Panc1 (cell line): Measurements from ENCODE around the gene DNAH12. TPM values are rescaled to one million over a fixed set of nuclear protein-coding genes. Genes with fewer than 3 reads are reported as not detected.
"Not testable (repeated sequence)": the region's sequence is repeated elsewhere in the genome, so short reads cannot be mapped to it uniquely, and the experiment has no call there.

ENCODE experiments used
- ATAC-seq: fragments of 200-7000 bp; cut with Tn5 transposase; 2 replicates; pipeline ENCODE4 v1.9.1; 2020; ENCODE audit warnings: mild to moderate bottlenecking, moderate library complexity
- BruUV-seq: library from RNA; stranded (reverse); fragments of 400-500 nt; replicated peaks from 2 replicates; lab custom pipeline; 2021; lab: Mats Ljungman, UMichigan
- CTCF ChIA-PET: fragments of 300-600 bp; sonication (Branson Sonifier 250); formaldehyde crosslinking; loops from one replicate; lab custom pipeline; 2022; ENCODE audit warnings: antibody characterized with exemption; lab: Charles Lee
- POLR2A ChIA-PET: fragments of 300-600 bp; sonication (Branson Sonifier 250); formaldehyde crosslinking; loops from one replicate; lab custom pipeline; 2022; ENCODE audit warnings: antibody characterized with exemption; lab: Charles Lee
- DNase-seq: peaks from one replicate; pipeline ENCODE4 v3.0.0-alpha.2; 2010; ENCODE audit warnings: low read depth, low spot score
- H3K27ac ChIP-seq: 2 replicates; pipeline ENCODE4 v1.5.1; 2011; ENCODE audit warnings: mild to moderate bottlenecking, low read length, inconsistent platforms
- H3K27me3 ChIP-seq: fragments of 200-500 bp; sonication (Bioruptor generic); 2 replicates; pipeline ENCODE4 v1.6.0; 2014; ENCODE audit warnings: low read length, inconsistent platforms; ENCODE audit not compliant: control insufficient read depth, insufficient read depth
- H3K36me3 ChIP-seq: fragments of 200-500 bp; sonication (Bioruptor generic); 2 replicates; pipeline ENCODE4 v1.5.1; 2014; ENCODE audit warnings: inconsistent platforms, mild to moderate bottlenecking, low read length, moderate library complexity; ENCODE audit not compliant: control insufficient read depth, insufficient read depth
- H3K4me1 ChIP-seq: 2 replicates; pipeline ENCODE4 v1.5.1; 2011; ENCODE audit warnings: inconsistent platforms, mild to moderate bottlenecking, low read length, moderate library complexity; ENCODE audit not compliant: control insufficient read depth, insufficient read depth
- H3K4me3 ChIP-seq, 2 experiments: 2 replicates each; pipeline ENCODE4 v1.5.1; 2011 to 2012; ENCODE audit warnings: low read depth in 2 of 2, low read length in 2 of 2, mild to moderate bottlenecking in 2 of 2, inconsistent platforms in 1 of 2, moderate library complexity in 1 of 2
- H3K9me3 ChIP-seq: fragments of 200-500 bp; sonication (Bioruptor generic); 2 replicates; pipeline ENCODE4 v1.5.1; 2014; ENCODE audit warnings: low read depth, mild to moderate bottlenecking, inconsistent platforms, low read length, moderate library complexity; ENCODE audit not compliant: control insufficient read depth, insufficient read depth
- POLR2AphosphoS5 ChIP-seq: IDR thresholded peaks from 2 replicates; pipeline ENCODE4 v1.6.1; 2012; ENCODE audit warnings: mild to moderate bottlenecking, low read depth, low read length, moderate library complexity
- SIN3A ChIP-seq: IDR thresholded peaks from 2 replicates; pipeline ENCODE4 v1.6.1; 2012; ENCODE audit warnings: low read depth, mild to moderate bottlenecking, low read length, moderate library complexity, borderline replicate concordance; ENCODE audit not compliant: insufficient read depth
- TCF7L2 ChIP-seq: IDR thresholded peaks from 2 replicates; pipeline ENCODE4 v1.6.1; 2011; ENCODE audit warnings: mild to moderate bottlenecking, low read depth, low read length, inconsistent platforms
- in situ Hi-C: cut with HindIII; loops from 2 replicates; pipeline ENCODE4 v1.10.0; 2016; ENCODE audit warnings: low sequenced_read_pairs, low pct_unique_long_range_greater_than_20kb
- intact Hi-C: fragments of 100-400 bp; cut with micrococcal nuclease; formaldehyde crosslinking; loops from one replicate; pipeline ENCODE4 v1.10.0; 2022; ENCODE audit not compliant: unreplicated experiment
- total RNA-seq: library from RNA; stranded (reverse); gene quantifications from one replicate; pipeline ENCODE4 v1.2.1, GENCODE V29; 2021; ENCODE audit not compliant: unreplicated experiment
- TF ChIP-seq, protein P1 (sequence below), 2 experiments: IDR thresholded peaks; 2 replicates each; pipeline ENCODE4 v1.6.1; 2011 to 2012; ENCODE audit warnings: low read depth in 2 of 2, control low read depth in 1 of 2, low read length in 1 of 2, mild to moderate bottlenecking in 1 of 2, moderate library complexity in 1 of 2; ENCODE audit not compliant: insufficient read depth in 1 of 2
- TF ChIP-seq, protein P2 (sequence below): fragments of 450-650 bp; IDR thresholded peaks from 2 replicates; pipeline ENCODE4 v1.5.1; 2017; ENCODE audit warnings: mild to moderate bottlenecking

DNAH12 gene
- total RNA-seq, 1 experiment from 2014 or later = 0.21 TPM

DNA sequence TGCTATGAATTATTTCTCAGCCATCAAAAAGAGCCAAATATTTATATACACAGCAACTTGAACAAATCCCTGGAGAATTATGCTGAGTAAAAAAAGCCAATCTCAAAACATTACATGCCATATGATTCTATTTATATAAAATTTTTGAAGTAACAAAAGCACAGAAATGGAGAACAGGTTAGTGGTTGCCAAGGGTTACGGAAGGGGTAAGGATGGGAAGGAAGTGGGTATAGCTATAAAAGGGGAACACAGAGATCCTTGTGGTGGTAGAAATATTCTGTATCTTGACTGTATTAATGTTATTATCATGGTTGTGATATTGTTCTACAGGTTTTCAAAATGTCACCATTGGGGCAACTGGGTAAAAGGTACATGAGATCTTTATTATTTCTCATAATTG, 189.4 kb downstream of the DNAH12 start:
- Histone ChIP-seq H3K4me3 (no peak overlapping the region), H3K9me3 (no peaks in the 10 kb centered on the region), H3K4me1 (no peaks in the 10 kb centered on the region), H3K27me3 (no peaks in the 10 kb centered on the region), H3K36me3 (no peaks in the 10 kb centered on the region), H3K27ac (no peak overlapping the region)
- no peak for ATAC-seq
- no TSS peak for BruUV-seq
- in situ Hi-C loops = no loop called here
- intact Hi-C loops = no loop called here
- TF ChIP-seq POLR2AphosphoS5 = no peak
- TF ChIP-seq TCF7L2 = no peak
- TF ChIP-seq, protein P1, sequence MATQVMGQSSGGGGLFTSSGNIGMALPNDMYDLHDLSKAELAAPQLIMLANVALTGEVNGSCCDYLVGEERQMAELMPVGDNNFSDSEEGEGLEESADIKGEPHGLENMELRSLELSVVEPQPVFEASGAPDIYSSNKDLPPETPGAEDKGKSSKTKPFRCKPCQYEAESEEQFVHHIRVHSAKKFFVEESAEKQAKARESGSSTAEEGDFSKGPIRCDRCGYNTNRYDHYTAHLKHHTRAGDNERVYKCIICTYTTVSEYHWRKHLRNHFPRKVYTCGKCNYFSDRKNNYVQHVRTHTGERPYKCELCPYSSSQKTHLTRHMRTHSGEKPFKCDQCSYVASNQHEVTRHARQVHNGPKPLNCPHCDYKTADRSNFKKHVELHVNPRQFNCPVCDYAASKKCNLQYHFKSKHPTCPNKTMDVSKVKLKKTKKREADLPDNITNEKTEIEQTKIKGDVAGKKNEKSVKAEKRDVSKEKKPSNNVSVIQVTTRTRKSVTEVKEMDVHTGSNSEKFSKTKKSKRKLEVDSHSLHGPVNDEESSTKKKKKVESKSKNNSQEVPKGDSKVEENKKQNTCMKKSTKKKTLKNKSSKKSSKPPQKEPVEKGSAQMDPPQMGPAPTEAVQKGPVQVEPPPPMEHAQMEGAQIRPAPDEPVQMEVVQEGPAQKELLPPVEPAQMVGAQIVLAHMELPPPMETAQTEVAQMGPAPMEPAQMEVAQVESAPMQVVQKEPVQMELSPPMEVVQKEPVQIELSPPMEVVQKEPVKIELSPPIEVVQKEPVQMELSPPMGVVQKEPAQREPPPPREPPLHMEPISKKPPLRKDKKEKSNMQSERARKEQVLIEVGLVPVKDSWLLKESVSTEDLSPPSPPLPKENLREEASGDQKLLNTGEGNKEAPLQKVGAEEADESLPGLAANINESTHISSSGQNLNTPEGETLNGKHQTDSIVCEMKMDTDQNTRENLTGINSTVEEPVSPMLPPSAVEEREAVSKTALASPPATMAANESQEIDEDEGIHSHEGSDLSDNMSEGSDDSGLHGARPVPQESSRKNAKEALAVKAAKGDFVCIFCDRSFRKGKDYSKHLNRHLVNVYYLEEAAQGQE (IDR thresholded peaks at IDR 0.05; ENCODE audit: insufficient read depth in 1 of 2, low read depth in 2 of 2, low read length in 1 of 2) = no peak
- no peak for TF ChIP-seq SIN3A
- TF ChIP-seq, protein P2, sequence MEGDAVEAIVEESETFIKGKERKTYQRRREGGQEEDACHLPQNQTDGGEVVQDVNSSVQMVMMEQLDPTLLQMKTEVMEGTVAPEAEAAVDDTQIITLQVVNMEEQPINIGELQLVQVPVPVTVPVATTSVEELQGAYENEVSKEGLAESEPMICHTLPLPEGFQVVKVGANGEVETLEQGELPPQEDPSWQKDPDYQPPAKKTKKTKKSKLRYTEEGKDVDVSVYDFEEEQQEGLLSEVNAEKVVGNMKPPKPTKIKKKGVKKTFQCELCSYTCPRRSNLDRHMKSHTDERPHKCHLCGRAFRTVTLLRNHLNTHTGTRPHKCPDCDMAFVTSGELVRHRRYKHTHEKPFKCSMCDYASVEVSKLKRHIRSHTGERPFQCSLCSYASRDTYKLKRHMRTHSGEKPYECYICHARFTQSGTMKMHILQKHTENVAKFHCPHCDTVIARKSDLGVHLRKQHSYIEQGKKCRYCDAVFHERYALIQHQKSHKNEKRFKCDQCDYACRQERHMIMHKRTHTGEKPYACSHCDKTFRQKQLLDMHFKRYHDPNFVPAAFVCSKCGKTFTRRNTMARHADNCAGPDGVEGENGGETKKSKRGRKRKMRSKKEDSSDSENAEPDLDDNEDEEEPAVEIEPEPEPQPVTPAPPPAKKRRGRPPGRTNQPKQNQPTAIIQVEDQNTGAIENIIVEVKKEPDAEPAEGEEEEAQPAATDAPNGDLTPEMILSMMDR = no peak
- ChIA-PET CTCF (no interaction called here), POLR2A (interaction anchor here (0.6 kb wide), 1 partner anchor 397 kb away, joined by 3 read pairs; no protein-coding TSS in a partner anchor)
- no peak for DNase-seq

DNA sequence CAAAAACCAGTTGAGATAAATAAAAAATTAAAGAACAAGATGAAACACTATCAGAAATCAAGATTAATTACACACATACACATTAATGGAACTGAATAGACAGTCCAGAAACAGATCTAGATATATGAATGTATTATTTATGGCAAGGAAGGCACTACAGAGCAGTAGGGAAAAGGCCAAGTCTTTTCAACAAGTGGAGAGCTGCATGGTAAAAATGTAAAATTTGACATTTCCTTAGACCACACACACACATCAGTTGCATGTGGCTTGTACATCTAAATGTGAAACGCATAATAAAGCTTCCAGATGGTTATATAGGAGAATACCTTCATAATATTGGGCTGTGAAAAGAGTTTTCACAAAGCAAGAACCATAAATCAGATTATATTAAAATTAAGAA, 193.9 kb downstream of the DNAH12 start:
- TF ChIP-seq SIN3A (no peak), TCF7L2 (no peak), POLR2AphosphoS5 (no peak)
- TF ChIP-seq, protein P1 (IDR thresholded peaks at IDR 0.05; ENCODE audit: insufficient read depth in 1 of 2, low read depth in 2 of 2, low read length in 1 of 2) = no peak
- TF ChIP-seq, protein P2 = no peak
- CTCF ChIA-PET = no interaction called here
- intact Hi-C loops (no loop called here), in situ Hi-C loops (no loop called here)
- DNase-seq (no peak), ATAC-seq (no peak)
- POLR2A ChIA-PET = no interaction called here
- BruUV-seq = no TSS peak
- Histone ChIP-seq H3K27ac (no peak overlapping the region), H3K4me3 (no peak overlapping the region), H3K4me1 (no peaks in the 10 kb centered on the region), H3K9me3 (no peaks in the 10 kb centered on the region), H3K36me3 (no peaks in the 10 kb centered on the region), H3K27me3 (no peaks in the 10 kb centered on the region)

DNA sequence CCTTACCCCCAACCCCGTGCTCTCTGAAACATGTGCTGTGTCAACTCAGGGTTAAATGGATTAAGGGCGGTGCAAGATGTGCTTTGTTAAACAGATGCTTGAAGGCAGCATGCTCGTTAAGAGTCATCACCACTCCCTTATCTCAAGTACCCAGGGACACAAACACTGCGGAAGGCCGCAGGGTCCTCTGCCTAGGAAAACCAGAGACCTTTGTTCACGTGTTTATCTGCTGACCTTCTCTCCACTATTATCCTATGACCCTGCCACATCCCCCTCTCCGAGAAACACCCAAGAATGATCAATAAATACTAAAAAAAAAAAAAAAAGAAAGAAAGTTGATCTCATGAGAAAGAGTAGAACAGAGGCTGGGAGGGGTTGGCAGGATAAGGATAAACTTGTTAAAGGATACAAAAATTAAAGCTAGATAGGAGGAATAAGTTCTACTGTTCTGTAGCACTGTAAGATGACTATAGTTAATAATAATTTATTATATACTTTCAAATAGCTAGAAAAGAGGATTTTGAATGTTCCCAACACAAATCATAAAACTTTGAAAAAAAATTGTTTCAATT, 205.0 kb downstream of the DNAH12 start:
- H3K9me3 ChIP-seq, H3K27me3 ChIP-seq, DNase-seq, POLR2A ChIA-PET, CTCF ChIA-PET, ATAC-seq, intact Hi-C loops, in situ Hi-C loops, H3K4me3 ChIP-seq, BruUV-seq, H3K4me1 ChIP-seq, H3K36me3 ChIP-seq, H3K27ac ChIP-seq: not testable (repeated sequence)
